Pancreas (tissue), 10 donors: Measurements from ENCODE around the gene TGFB1. TPM values are rescaled to one million over a fixed set of nuclear protein-coding genes. Genes with fewer than 3 reads are reported as not detected.

Source experiments
- ATAC-seq, 4 donors: fragments of 200-7000 bp; cut with Tn5 transposase; one replicate each; pipeline versions ENCODE4 v1.8.0 to v1.9.1; 2020; ENCODE audit warnings: mild to moderate bottlenecking in 4 of 4, moderate library complexity in 4 of 4
- DNase-seq, 6 donors: peaks; one replicate each; pipeline ENCODE4 v3.0.0-alpha.2; 2020
- FAIRE-seq: peaks from 2 replicates; lab custom pipeline; 2012; peaks lifted over from hg19 to GRCh38; lab: Jason Lieb, UNC
- H3K27ac ChIP-seq, 4 donors: fragments of 200-600 bp; sonication (generic); 1 replicate in 3 of 4; 2 replicates in 1 of 4; pipeline versions ENCODE4 v1.5.0 to v1.8.0; 2020
- H3K27me3 ChIP-seq, 4 donors: fragments of 200-600 bp; one replicate each; pipeline ENCODE4 v1.8.0; 2021
- H3K36me3 ChIP-seq, 3 donors: fragments of 200-600 bp; sonication (generic) in 1 of 3; one replicate each; pipeline versions ENCODE4 v1.5.0 to v1.8.0; 2020 to 2021
- H3K4me1 ChIP-seq, 3 donors: fragments of 200-600 bp; one replicate each; pipeline ENCODE4 v1.8.0; 2021
- H3K4me3 ChIP-seq, 4 donors: fragments of 200-600 bp; sonication (generic) in 2 of 4; one replicate each; pipeline versions ENCODE4 v1.5.0 to v1.8.0; 2020 to 2021
- H3K9me3 ChIP-seq, 4 donors: fragments of 200-600 bp; one replicate each; pipeline ENCODE4 v1.8.0; 2021
- WGBS, 2 donors: extraction: QIAGEN DNeasy Blood & Tissue Kit; methylation state at CpG; one replicate each; pipeline ENCODE4 v1.1.7; 2013; 5-methylcytosine and 5-hydroxymethylcytosine counted together
- intact Hi-C, 3 donors: fragments of 100-400 bp; cut with DNase I; formaldehyde crosslinking; loops; one replicate each; pipeline versions ENCODE4 v1.11.1 to v1.14.2; 2022
- polyA plus RNA-seq, 2 donors: library from polyadenylated mRNA; stranded (reverse); fragments of 200-250 nt; gene quantifications; one replicate each; pipeline ENCODE4 v1.2.3, GENCODE V29; 2013
- total RNA-seq, 6 donors: library from RNA; stranded (reverse); fragmentation: NEBNext Ultra II Directional in 4 of 6; extraction: Animal tissue kit (Norgen Biotek cat#: 25700) in 4 of 6; gene quantifications; one replicate each; pipeline versions ENCODE4 v1.2.1 to v1.2.4, GENCODE V29; 2021 to 2023
- TF ChIP-seq, protein P1 (sequence below), 4 donors: fragments of 200-600 bp; sonication (generic) in 3 of 4; IDR thresholded peaks; one replicate each; pipeline versions ENCODE4 v1.5.0 to v1.8.0; 2021; ENCODE audit warnings: antibody characterized with exemption in 4 of 4
- donor health status: healthy with polysubstance abuse.
- donor health status: DM: no; HTN: no; CAD: no; lungs with moderate emphysema.
- donor health status: DM: no; HTN: no; CAD: no.
- donor health status: control.
- donor health status: control.
- donor health status: Bipolar disorder and iron deficiency.
- donor health status: DM: yes; HTN: yes; CAD: no.
- donor health status: DM: no; HTN: no; CAD: no.
- donor health status: DM: no; HTN: no; CAD: no.
- donor health status: DM: yes; HTN: yes; CAD: no.

TGFB1 gene
- total and polyA plus RNA-seq, 8 donors = 3.3 to 32.3 (median 6.1) TPM

DNA sequence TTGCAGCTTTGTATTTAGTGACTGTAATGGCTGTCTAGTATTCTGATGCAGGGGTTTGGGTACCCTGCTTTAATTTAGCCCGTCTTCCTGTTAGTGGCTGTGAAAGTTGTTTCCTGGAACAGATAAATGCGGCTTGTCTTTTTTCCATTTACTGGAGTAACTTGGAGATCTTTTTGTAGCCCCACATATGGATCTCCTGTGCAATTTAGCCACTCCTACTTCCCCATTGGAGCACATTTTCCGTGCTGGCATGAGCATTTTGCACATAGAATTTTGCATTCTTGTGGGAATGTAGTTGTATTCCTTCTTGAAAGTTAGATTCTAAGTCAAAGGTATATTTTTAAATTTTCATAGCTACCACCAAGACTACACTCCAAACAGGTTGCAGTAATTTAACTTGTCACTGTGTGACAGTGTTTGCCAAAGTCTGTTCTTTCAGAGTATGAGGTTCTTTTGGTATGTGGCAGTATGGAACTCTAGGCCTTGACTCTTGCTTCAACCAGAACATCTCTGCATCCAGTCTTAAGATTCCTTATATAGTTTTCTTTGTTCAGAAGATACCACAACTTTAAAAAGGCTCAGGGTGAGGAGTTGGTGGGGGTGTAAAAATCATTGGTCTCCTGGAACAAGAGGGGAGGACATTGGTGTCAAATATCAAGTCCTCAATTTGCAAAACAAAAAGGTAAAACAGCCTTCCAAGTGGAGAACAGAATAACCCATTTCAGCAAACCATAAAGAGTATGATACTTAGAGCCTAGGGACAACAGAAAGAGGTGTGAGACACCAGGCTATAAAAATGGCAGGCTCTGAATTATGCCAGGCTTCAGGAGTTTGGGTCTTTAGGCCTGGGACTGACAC lies 64.8 kb downstream of the TGFB1 start:
- no peak for FAIRE-seq

More for the DNA sequence above, 64.8 kb downstream of the TGFB1 start:
- H3K4me3 ChIP-seq = no peak overlapping the region
- H3K27me3 ChIP-seq = no peaks in the 10 kb centered on the region
- H3K27ac ChIP-seq = no peak overlapping the region
- intact Hi-C loops = no loop called here
- no peak for ATAC-seq
- H3K36me3 ChIP-seq = peaks cover 4 to 77% (median 34%) of the 10 kb centered on the region in 3 donors
- no peaks in the 10 kb centered on the region for H3K4me1 ChIP-seq
- TF ChIP-seq, protein P1, sequence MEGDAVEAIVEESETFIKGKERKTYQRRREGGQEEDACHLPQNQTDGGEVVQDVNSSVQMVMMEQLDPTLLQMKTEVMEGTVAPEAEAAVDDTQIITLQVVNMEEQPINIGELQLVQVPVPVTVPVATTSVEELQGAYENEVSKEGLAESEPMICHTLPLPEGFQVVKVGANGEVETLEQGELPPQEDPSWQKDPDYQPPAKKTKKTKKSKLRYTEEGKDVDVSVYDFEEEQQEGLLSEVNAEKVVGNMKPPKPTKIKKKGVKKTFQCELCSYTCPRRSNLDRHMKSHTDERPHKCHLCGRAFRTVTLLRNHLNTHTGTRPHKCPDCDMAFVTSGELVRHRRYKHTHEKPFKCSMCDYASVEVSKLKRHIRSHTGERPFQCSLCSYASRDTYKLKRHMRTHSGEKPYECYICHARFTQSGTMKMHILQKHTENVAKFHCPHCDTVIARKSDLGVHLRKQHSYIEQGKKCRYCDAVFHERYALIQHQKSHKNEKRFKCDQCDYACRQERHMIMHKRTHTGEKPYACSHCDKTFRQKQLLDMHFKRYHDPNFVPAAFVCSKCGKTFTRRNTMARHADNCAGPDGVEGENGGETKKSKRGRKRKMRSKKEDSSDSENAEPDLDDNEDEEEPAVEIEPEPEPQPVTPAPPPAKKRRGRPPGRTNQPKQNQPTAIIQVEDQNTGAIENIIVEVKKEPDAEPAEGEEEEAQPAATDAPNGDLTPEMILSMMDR (IDR thresholded peaks at IDR 0.05) = no peak
- WGBS, 2 donors = 85 to 86% methylated on average over 3 of the region's 3 CpGs
- DNase-seq = no peak
- no peaks in the 10 kb centered on the region for H3K9me3 ChIP-seq

Other genes with a start within 250 kb of the TGFB1 start
- gene CYP2F1, start 239.5 kb downstream of the TGFB1 start, total RNA-seq = not detected
- gene CYP2F1, start 239.5 kb downstream of the TGFB1 start, polyA plus RNA-seq = not detected
- gene CYP2S1, start 160.7 kb downstream of the TGFB1 start, total RNA-seq = 1 to 10 TPM in 3 of 6 donors, under 1 TPM in 3; 0.09 to 2.6 (median 0.86) TPM
- gene CYP2S1, start 160.7 kb downstream of the TGFB1 start, polyA plus RNA-seq = under 1 TPM; 0.23 to 0.30 TPM
- 10 to 100 TPM in 1 of 6 donors, 1 to 10 TPM in 5; 1.2 to 16.6 (median 5.2) TPM for gene AXL, start 134.7 kb downstream of the TGFB1 start, total RNA-seq
- gene AXL, start 134.7 kb downstream of the TGFB1 start, polyA plus RNA-seq = 1 to 10 TPM; 2.4 to 2.8 TPM
- 100 to 1,000 TPM in 1 of 6 donors, 10 to 100 TPM in 5; 74.0 to 101 (median 83.8) TPM for gene HNRNPUL1, start 89.5 kb downstream of the TGFB1 start, total RNA-seq
- 10 to 100 TPM; 49.2 to 63.1 TPM for gene HNRNPUL1, start 89.5 kb downstream of the TGFB1 start, polyA plus RNA-seq
- gene CCDC97, start 43.8 kb downstream of the TGFB1 start, total RNA-seq = 10 to 100 TPM in 5 of 6 donors, 1 to 10 TPM in 1; 9.4 to 19.2 (median 13.1) TPM
- 10 to 100 TPM; 11.3 to 12.4 TPM for gene CCDC97, start 43.8 kb downstream of the TGFB1 start, polyA plus RNA-seq
- gene B9D2, start 10.2 kb upstream of the TGFB1 start, total RNA-seq = 1 to 10 TPM; 1.5 to 5.7 (median 2.2) TPM
- gene B9D2, start 10.2 kb upstream of the TGFB1 start, polyA plus RNA-seq = 1 to 10 TPM; 4.5 to 7.5 TPM
- 1 to 10 TPM; 3.8 to 5.9 (median 4.8) TPM for gene TMEM91, start 22.6 kb upstream of the TGFB1 start, total RNA-seq
- 10 to 100 TPM; 24.8 to 33.0 TPM for gene TMEM91, start 22.6 kb upstream of the TGFB1 start, polyA plus RNA-seq
- gene EXOSC5, start 43.4 kb upstream of the TGFB1 start, total RNA-seq = 10 to 100 TPM; 10.7 to 33.7 (median 14.4) TPM
- 10 to 100 TPM; 14.3 to 15.3 TPM for gene EXOSC5, start 43.4 kb upstream of the TGFB1 start, polyA plus RNA-seq
- gene BCKDHA, start 43.9 kb upstream of the TGFB1 start, total RNA-seq = 10 to 100 TPM in 5 of 6 donors, 1 to 10 TPM in 1; 9.3 to 29.3 (median 18.6) TPM
- gene BCKDHA, start 43.9 kb upstream of the TGFB1 start, polyA plus RNA-seq = 10 to 100 TPM; 23.6 to 34.2 TPM
- gene B3GNT8, start 73.5 kb upstream of the TGFB1 start, total RNA-seq = 1 to 10 TPM in 4 of 6 donors, under 1 TPM in 2; 0.41 to 3.2 (median 1.2) TPM
- gene B3GNT8, start 73.5 kb upstream of the TGFB1 start, polyA plus RNA-seq = 1 to 10 TPM; 3.1 to 4.5 TPM
- gene DMAC2, start 86.0 kb upstream of the TGFB1 start, total RNA-seq = 10 to 100 TPM; 16.2 to 25.5 (median 24.7) TPM
- 10 to 100 TPM; 19.0 to 23.6 TPM for gene DMAC2, start 86.0 kb upstream of the TGFB1 start, polyA plus RNA-seq
- not detected for gene ERICH4, start 89.2 kb upstream of the TGFB1 start, total RNA-seq
- gene ERICH4, start 89.2 kb upstream of the TGFB1 start, polyA plus RNA-seq = not detected
- gene CEACAM21, start 222.2 kb upstream of the TGFB1 start, total RNA-seq = 1 to 10 TPM in 1 of 6 donors, under 1 TPM in 3, not detected in 2; 0.09 to 1.2 (median 0.53) TPM
- 1 to 10 TPM in 1 of 2 donors, under 1 TPM in 1; 0.23 to 1.2 TPM for gene CEACAM21, start 222.2 kb upstream of the TGFB1 start, polyA plus RNA-seq